CD4-positive, alpha-beta memory T cell (primary cell): ENCODE measurements around the gene EPHB6. TPM values are rescaled to one million over a fixed set of nuclear protein-coding genes. Genes with fewer than 3 reads are reported as not detected.

ENCODE experiments used
- CTCF ChIA-PET: fragments of 350-600 bp; sonication (Branson Sonifier 250); formaldehyde crosslinking; loops from one replicate; lab custom pipeline; 2021; ENCODE audit warnings: inconsistent platforms; ENCODE audit not compliant: partially characterized antibody; lab: Charles Lee
- POLR2A ChIA-PET: fragments of 350-600 bp; sonication (Branson Sonifier 250); formaldehyde crosslinking; loops from one replicate; lab custom pipeline; 2021; ENCODE audit not compliant: partially characterized antibody; lab: Charles Lee
- DNase-seq, 5 donors: peaks; one replicate each; pipeline versions ENCODE4 v3.0.0 to v3.0.0-alpha.2; 2020 to 2022; ENCODE audit warnings: mixed read lengths in 1 of 5
- H3K27ac ChIP-seq: one replicate; pipeline ENCODE4 v1.7.0; 2013; ENCODE audit warnings: low read depth, low read length
- H3K27me3 ChIP-seq: 2 replicates; pipeline ENCODE4 v1.7.0; 2013; ENCODE audit warnings: mild to moderate bottlenecking, low read length, moderate library complexity; ENCODE audit not compliant: insufficient read depth
- H3K36me3 ChIP-seq: 2 replicates; pipeline ENCODE4 v1.7.0; 2013; ENCODE audit warnings: mild to moderate bottlenecking, low read length, moderate library complexity; ENCODE audit not compliant: insufficient read depth
- H3K4me1 ChIP-seq: 2 replicates; pipeline ENCODE4 v1.7.0; 2013; ENCODE audit warnings: mild to moderate bottlenecking, low read length, moderate library complexity; ENCODE audit not compliant: insufficient read depth
- H3K4me3 ChIP-seq, 2 donors: one replicate each; pipeline ENCODE4 v1.7.0; 2013; ENCODE audit warnings: low read length in 2 of 2, mild to moderate bottlenecking in 1 of 2
- H3K9me3 ChIP-seq, 2 donors: one replicate each; pipeline ENCODE4 v1.7.0; 2013; ENCODE audit warnings: low read length in 2 of 2, control low read depth in 1 of 2; ENCODE audit not compliant: control insufficient read depth in 1 of 2
- H3K27ac Mint-ChIP-seq, 7 donors: one replicate each; pipeline ENCODE4 v1.8.0; 2020 to 2021; ENCODE audit warnings: mixed read lengths in 7 of 7, mild to moderate bottlenecking in 6 of 7, inconsistent platforms in 3 of 7, moderate library complexity in 3 of 7
- H3K27me3 Mint-ChIP-seq, 2 donors: one replicate each; pipeline ENCODE4 v1.8.0; 2020 to 2021; ENCODE audit warnings: mixed read lengths in 2 of 2
- H3K36me3 Mint-ChIP-seq, 2 donors: one replicate each; pipeline ENCODE4 v1.8.0; 2020 to 2021; ENCODE audit warnings: mixed read lengths in 2 of 2, inconsistent platforms in 1 of 2, mild to moderate bottlenecking in 1 of 2
- H3K4me1 Mint-ChIP-seq, 4 donors: one replicate each; pipeline ENCODE4 v1.8.0; 2020 to 2021; ENCODE audit warnings: mixed read lengths in 4 of 4, mild to moderate bottlenecking in 1 of 4
- H3K4me3 Mint-ChIP-seq, 8 donors: one replicate each; pipeline ENCODE4 v1.8.0; 2020 to 2021; ENCODE audit warnings: mixed read lengths in 8 of 8, mild to moderate bottlenecking in 7 of 8, moderate library complexity in 6 of 8, inconsistent platforms in 3 of 8
- H3K9me3 Mint-ChIP-seq, 8 donors: one replicate each; pipeline ENCODE4 v1.8.0; 2020 to 2021; ENCODE audit warnings: mixed read lengths in 8 of 8, mild to moderate bottlenecking in 5 of 8, inconsistent platforms in 3 of 8, moderate library complexity in 1 of 8
- intact Hi-C: fragments of 100-400 bp; cut with micrococcal nuclease; formaldehyde crosslinking; loops from one replicate; pipeline ENCODE4 v1.15.1; 2023
- polyA plus RNA-seq, 2 donors: library from polyadenylated mRNA; unstranded; fragments of 300-500 nt; fragmentation: Illumina TruSeq; gene quantifications; one replicate each; pipeline ENCODE4 v1.2.3, GENCODE V29; 2021
- total RNA-seq, 2 experiments: library from RNA; stranded (reverse); gene quantifications; one replicate each; pipeline ENCODE4 v1.2.3, GENCODE V29; 2021

Gene EPHB6
- total and polyA plus RNA-seq, 4 experiments from 2014 or later = 14.2 to 65.0 (median 37.9) TPM

- intact Hi-C loops = no loop called here
- CTCF ChIA-PET = no interaction called here
Observed at GRCh38 chr7:142874837-142875236, 20.0 kb downstream of the EPHB6 start.

DNA sequence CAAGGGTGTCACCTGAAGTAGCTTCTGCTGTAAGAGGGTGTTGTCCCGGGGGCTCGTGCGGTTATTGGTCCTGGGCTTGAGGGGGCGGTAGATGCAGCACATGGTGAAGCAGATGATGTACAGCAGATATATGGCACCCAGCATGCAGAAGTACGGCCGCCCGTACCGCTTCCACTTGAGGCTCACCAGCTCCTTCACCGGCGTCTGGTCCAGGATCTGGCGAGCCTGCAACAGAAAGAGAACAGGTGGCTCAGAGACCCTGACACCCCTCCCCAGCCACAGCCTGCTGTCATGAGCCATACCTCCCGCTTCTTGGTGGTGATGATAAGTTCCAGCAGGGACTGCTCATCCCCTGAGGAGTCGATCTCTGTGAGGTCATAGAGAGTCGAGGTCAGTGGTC, 20.6 kb downstream of the EPHB6 start:
- DNase-seq = no peak
- H3K9me3 ChIP-seq = no peaks in the 10 kb centered on the region
- POLR2A ChIA-PET = no interaction called here
- no peak overlapping the region for H3K4me3 Mint-ChIP-seq
- H3K9me3 Mint-ChIP-seq = peaks cover 0 to 4% (median 0%) of the 10 kb centered on the region in 8 donors
- H3K36me3 ChIP-seq = no peaks in the 10 kb centered on the region
- no peak overlapping the region for H3K27ac Mint-ChIP-seq
- no peak overlapping the region for H3K4me3 ChIP-seq
- CTCF ChIA-PET = no interaction called here
- no peak overlapping the region for H3K27ac ChIP-seq
- peaks cover 2 to 3% of the 10 kb centered on the region in 2 donors for H3K27me3 Mint-ChIP-seq
- no peaks in the 10 kb centered on the region for H3K27me3 ChIP-seq
- intact Hi-C loops = no loop called here
- no peaks in the 10 kb centered on the region for H3K4me1 ChIP-seq
- no peaks in the 10 kb centered on the region for H3K36me3 Mint-ChIP-seq
- H3K4me1 Mint-ChIP-seq = no peaks in the 10 kb centered on the region

More at GRCh38 chr7:142874837-142875236, 20.0 kb downstream of the EPHB6 start:
- Mint-ChIP-seq H3K4me3 (no peak overlapping the region), H3K36me3 (peaks cover 2 to 3% of the 10 kb centered on the region in 2 donors), H3K27ac (peak overlapping the region in 1 of 7 donors; percentile 66), H3K4me1 (no peaks in the 10 kb centered on the region), H3K27me3 (peaks cover 2 to 3% of the 10 kb centered on the region in 2 donors), H3K9me3 (peaks cover 0 to 4% (median 0%) of the 10 kb centered on the region in 8 donors)
- no peak overlapping the region for H3K4me3 ChIP-seq
- DNase-seq = no peak
- H3K4me1 ChIP-seq = no peaks in the 10 kb centered on the region
- H3K27me3 ChIP-seq = no peaks in the 10 kb centered on the region
- H3K27ac ChIP-seq = no peak overlapping the region
- H3K36me3 ChIP-seq = no peaks in the 10 kb centered on the region
- POLR2A ChIA-PET = no interaction called here
- no peaks in the 10 kb centered on the region for H3K9me3 ChIP-seq

- Mint-ChIP-seq H3K4me1 (peaks cover 0 to 4% (median 0%) of the 10 kb centered on the region in 4 donors), H3K27me3 (peaks cover 2 to 6% of the 10 kb centered on the region in 2 donors), H3K4me3 (no peak overlapping the region), H3K9me3 (peaks cover 0 to 4% (median 0%) of the 10 kb centered on the region in 8 donors), H3K36me3 (no peaks in the 10 kb centered on the region), H3K27ac (no peak overlapping the region)
- Histone ChIP-seq H3K4me3 (no peak overlapping the region), H3K4me1 (no peaks in the 10 kb centered on the region), H3K9me3 (no peaks in the 10 kb centered on the region), H3K36me3 (no peaks in the 10 kb centered on the region), H3K27me3 (no peaks in the 10 kb centered on the region), H3K27ac (no peak overlapping the region)
- CTCF ChIA-PET = no interaction called here
- intact Hi-C loops = no loop called here
- POLR2A ChIA-PET = no interaction called here
- DNase-seq = no peak
Observed at GRCh38 chr7:142876236-142876960, 21.5 kb downstream of the EPHB6 start.

DNA sequence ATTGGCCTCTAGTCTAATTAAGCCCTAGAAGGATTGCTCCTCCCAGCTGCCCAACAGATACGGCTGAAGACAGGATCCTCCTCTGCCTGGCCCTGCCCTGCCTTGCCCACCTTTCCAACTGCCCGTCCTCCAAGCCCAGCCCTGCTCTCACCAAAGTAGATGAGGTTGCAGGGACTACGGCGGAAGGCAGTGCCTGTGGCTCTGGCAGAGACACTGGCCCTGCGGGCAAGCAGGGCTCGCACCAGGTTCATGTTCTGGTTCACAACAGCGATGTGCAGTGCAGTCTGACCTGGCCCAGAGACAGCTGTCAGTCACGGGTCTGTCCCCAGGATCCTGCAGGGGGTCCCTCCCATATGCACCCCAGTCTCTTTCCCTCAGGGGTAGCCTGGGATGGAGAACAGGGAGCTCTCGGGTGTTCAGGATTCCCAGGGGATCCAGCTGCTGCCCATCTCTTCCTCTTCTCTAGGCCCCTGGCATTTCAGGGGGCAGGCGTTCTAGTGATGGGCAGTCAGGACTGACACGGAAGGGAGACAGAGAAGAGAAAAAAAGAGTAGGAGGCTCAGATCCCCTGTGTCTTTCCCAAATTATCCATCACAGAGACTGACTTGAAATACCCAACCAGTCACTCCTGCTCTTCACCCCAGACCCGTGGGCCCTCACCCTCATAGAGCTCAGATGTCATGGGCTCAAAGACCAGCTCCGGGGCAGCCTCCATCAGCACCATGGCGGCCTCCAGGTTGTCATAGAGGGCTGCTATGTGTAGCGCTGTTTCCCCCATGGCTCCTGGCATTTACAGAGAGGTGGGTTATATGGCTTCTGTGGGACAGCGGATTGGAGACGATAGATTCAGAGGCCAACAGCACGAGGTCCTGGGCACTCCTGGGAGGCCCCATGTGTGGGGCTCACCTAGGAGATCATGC, 22.4 kb downstream of the EPHB6 start:
- H3K27me3 Mint-ChIP-seq = peaks cover 2 to 6% of the 10 kb centered on the region in 2 donors
- POLR2A ChIA-PET = no interaction called here
- H3K4me3 Mint-ChIP-seq = no peak overlapping the region
- intact Hi-C loops = no loop called here
- no peaks in the 10 kb centered on the region for H3K36me3 Mint-ChIP-seq
- peaks cover 0 to 4% (median 0%) of the 10 kb centered on the region in 8 donors for H3K9me3 Mint-ChIP-seq
- peaks cover 0 to 4% (median 0%) of the 10 kb centered on the region in 4 donors for H3K4me1 Mint-ChIP-seq
- Histone ChIP-seq H3K4me3 (no peak overlapping the region), H3K27ac (no peak overlapping the region), H3K4me1 (no peaks in the 10 kb centered on the region), H3K36me3 (no peaks in the 10 kb centered on the region), H3K9me3 (no peaks in the 10 kb centered on the region), H3K27me3 (no peaks in the 10 kb centered on the region)
- H3K27ac Mint-ChIP-seq = peak overlapping the region in 1 of 7 donors; percentile 72
- no peak for DNase-seq
- CTCF ChIA-PET = interaction anchor here (0.9 kb wide), 1 partner anchor 535 kb away, joined by 3 read pairs; no protein-coding TSS in a partner anchor

DNA sequence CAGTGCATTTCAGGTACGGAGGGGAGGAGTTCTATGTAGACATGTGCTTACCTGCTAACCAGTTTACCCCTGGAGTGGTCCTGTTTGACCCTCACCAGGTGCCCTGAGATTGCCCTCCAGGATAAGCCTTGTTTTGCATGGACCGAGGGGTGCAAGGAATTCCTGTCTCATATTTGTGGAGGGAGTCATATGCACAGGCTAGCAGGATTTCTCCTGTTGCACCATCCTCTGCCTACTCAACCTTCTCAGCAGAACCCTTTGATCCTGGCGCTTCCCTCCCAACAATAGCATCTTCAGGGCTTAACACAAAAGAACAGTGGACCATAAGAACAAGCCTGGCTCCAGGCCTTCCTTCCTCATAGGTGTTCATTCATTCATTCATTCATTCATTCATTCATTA, 23.4 kb downstream of the EPHB6 start:
- CTCF ChIA-PET = interaction anchor here (0.9 to 1.6 kb wide), 2 partner anchors 33 to 533 kb away, joined by 3 to 5 read pairs; no protein-coding TSS in a partner anchor
- peaks cover 0 to 4% (median 0%) of the 10 kb centered on the region in 8 donors for H3K9me3 Mint-ChIP-seq
- no peak overlapping the region for H3K27ac Mint-ChIP-seq

GRCh38 chr7:142879060-142879459, 24.2 kb downstream of the EPHB6 start:
- ChIA-PET POLR2A (interaction anchor here (0.8 kb wide), 1 partner anchor 25 kb away, joined by 3 read pairs; no protein-coding TSS in a partner anchor), CTCF (interaction anchor here (0.5 to 3.9 kb wide), 6 partner anchors 20 to 336 kb away, joined by 3 to 14 read pairs (median 8); partner anchors contain the start of gene EPHB6)
- H3K4me3 ChIP-seq = no peak overlapping the region
- no peak overlapping the region for H3K27ac Mint-ChIP-seq
- H3K9me3 ChIP-seq = no peaks in the 10 kb centered on the region
- H3K36me3 ChIP-seq = no peaks in the 10 kb centered on the region
- H3K4me1 Mint-ChIP-seq = peaks cover 0 to 4% (median 0%) of the 10 kb centered on the region in 4 donors
- H3K9me3 Mint-ChIP-seq = peaks cover 0 to 4% (median 0%) of the 10 kb centered on the region in 8 donors
- H3K27me3 Mint-ChIP-seq = peaks cover 2 to 9% of the 10 kb centered on the region in 2 donors
- no peaks in the 10 kb centered on the region for H3K36me3 Mint-ChIP-seq
- no peaks in the 10 kb centered on the region for H3K4me1 ChIP-seq
- H3K27ac ChIP-seq = no peak overlapping the region
- no peak overlapping the region for H3K4me3 Mint-ChIP-seq
- DNase-seq = no peak
- intact Hi-C loops = no loop called here
- no peaks in the 10 kb centered on the region for H3K27me3 ChIP-seq

More for the DNA sequence above, 23.4 kb downstream of the EPHB6 start:
- Mint-ChIP-seq H3K36me3 (no peaks in the 10 kb centered on the region), H3K4me1 (peaks cover 0 to 4% (median 0%) of the 10 kb centered on the region in 4 donors), H3K4me3 (no peak overlapping the region), H3K27me3 (peaks cover 2 to 9% of the 10 kb centered on the region in 2 donors)
- DNase-seq = no peak
- Histone ChIP-seq H3K4me3 (no peak overlapping the region), H3K9me3 (no peaks in the 10 kb centered on the region), H3K27me3 (no peaks in the 10 kb centered on the region), H3K27ac (no peak overlapping the region), H3K4me1 (no peaks in the 10 kb centered on the region), H3K36me3 (no peaks in the 10 kb centered on the region)
- intact Hi-C loops = no loop called here
- POLR2A ChIA-PET = no interaction called here
